D341Med (cell line): ENCODE measurements around the gene TMTC1.

Experiments
- DNase-seq: peaks from one replicate; pipeline ENCODE4 v3.0.0; 2012; ENCODE audit warnings: low spot score

Gene TMTC1

DNA sequence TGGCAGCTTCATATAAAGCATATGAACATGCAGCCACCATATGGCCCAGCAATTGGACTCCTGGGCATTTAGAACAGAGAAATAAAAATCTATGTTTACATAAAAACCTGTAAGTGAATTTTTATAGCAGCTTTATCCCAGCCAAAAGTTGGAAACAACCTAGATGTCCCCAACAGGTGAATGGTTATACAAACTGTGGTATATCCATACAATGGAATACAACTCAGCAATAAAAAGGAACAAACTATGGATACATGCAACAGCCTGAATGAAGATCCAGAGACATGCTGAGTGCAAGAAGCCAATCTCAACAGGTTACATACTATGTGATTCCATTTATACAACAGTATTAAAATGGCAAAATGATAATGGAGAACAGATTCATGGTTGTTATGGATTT lies 3.7 kb downstream of the TMTC1 start:
- no peak for DNase-seq

DNA sequence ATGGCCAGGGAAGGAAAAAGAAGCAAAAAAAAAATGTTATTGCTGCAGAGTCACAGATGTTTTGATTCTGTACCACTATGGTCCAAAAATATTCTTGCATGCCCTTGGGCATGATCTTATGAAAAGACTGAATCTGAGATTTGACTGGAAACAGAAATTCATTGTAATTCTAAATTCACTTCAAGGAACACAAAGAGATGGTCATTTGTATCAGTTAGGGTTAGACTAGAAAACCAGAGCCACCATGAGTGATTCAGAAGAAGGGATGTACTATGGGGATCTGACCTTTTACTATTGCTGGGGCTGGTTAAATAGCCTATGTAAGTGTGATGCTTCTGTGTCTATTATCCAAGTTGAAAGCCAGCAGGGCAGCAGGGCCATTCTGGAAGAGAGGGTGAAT lies 5.2 kb downstream of the TMTC1 start:
- no peak for DNase-seq

GRCh38 chr12:29773076-29773475 lies 10.7 kb downstream of the TMTC1 start:
- DNase-seq = no peak

GRCh38 chr12:29771786-29772185 lies 12.0 kb downstream of the TMTC1 start:
- no peak for DNase-seq

DNA sequence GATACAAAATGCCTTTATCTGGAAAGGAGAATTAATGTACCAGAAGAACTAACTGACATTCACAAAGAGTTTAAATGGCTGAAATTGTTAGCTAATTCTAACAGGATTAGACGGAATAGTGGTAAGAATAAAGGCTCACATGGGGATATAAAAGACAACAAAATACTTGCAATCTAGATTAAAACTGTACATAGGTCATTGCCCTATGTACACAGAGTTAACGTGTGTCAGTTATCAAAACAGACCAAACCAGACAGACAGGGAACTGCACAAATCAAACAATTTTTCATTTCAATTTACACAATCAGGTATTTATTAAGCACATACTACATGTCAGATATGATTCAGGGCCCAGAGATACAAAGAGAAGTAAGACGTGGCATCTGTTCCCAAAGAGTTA lies 12.6 kb downstream of the TMTC1 start:
- no peak for DNase-seq

DNA sequence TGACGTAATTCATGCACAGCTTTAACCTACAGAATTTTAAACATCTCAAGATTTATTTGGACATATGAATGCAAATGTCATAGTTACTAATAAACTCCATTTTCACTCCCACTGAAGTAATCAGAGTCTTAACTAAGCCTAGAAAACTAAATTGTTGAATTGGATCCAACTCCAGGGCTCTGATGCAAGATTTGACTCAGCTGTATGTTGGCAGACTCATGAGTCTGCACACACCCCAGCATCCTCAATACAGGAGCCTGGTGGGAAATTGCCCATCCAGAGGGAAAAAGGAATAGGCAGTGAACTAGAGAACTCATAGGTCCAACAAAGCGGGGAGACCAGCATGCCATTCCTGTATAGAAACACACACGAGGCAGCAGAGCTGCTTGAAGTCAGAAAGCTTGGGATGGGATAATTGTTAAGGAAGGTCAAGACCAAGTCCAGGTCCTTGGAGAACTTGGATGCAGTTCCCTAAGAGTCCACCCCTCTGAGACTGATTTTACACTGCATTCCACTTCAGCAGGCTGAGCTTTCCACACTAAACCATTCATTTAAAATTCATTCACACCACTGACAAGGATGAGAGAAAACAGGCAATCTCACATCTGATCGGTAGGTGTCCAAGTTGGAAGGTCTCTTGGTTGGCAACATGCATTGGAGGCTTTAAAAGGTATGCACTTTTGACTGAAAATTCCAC lies 14.4 kb downstream of the TMTC1 start:
- no peak for DNase-seq

DNA sequence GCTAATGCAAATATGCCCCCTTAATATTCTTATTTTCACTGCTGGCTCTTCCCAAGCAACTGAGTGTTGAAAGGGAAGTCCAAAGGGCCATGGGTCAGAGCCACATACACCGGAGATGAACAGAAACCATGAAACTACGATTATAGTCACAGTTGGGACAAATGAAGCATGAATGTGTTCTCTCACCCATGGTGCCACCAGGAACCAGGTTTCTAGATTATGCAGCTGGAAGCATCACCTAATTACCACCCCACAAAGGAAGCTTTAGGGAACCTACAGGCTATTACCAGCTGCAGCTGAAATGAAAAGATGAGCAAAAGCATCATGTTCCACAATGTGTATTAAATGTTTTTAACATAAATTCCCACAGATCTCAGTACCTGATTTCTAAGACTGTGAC lies 15.4 kb downstream of the TMTC1 start:
- DNase-seq = no peak

- no peak for DNase-seq
These were observed 20.4 kb downstream of the TMTC1 start for GRCh38 chr12:29763301-29763683.

GRCh38 chr12:29762637-29763300 lies 21.0 kb downstream of the TMTC1 start:
- no peak for DNase-seq

DNA sequence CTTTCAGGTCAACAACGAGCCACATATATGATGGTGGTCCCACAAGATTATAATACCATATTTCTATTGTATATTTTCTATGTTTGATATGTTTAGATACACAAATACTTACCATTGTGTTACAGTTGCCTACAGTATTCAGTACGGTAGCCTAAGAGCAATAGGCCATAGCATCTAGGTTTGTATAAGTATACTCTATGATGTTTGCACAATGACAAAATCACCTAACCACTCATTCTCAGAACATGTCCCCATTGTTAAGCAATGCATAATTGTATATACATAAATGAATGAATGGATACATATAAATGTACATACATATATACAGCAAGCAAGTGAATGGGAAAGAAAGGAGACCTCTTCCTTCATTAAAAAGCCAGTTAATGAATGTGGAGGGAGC lies 23.8 kb downstream of the TMTC1 start:
- DNase-seq = no peak

- DNase-seq = no peak
These were observed 26.9 kb downstream of the TMTC1 start for GRCh38 chr12:29756741-29757390.

- no peak for DNase-seq
These were observed 29.2 kb downstream of the TMTC1 start for GRCh38 chr12:29754235-29755189.

DNA sequence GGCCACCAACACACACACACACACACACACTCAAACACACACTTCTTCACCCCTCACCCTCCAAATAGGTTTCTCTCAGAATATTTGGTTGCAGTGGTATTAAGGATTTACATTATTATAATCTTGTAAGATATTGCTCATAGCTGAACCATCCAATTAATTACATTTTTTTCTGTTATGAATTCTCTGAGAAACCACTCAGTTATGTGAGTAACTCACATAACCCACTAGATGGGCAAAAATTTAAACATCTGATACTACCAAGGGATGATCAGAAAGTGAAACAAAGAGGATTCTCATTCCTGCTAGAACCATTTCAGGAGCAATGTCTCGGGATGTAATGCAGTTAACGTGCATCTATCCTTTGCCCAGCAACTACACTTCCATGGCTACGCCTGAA lies 31.6 kb downstream of the TMTC1 start:
- DNase-seq = no peak

DNA sequence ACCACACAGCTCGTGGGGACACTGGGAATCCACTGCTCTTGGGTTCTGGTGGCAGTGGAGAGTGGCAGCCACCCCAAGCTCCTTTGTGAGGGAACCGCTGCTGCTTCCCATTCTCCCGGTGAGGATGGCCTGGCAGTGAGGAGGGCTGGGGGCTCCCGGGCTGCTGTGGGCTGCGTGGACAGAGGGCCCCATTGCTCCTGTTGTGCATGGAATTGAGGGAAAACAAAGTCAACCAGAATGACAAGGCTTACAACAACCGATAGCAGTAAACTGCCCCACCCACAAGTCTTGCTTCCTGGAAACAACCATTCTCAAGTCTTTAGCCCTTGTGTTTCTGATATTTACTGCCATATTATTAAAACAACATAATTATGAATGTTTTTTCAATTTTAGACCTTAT lies 32.1 kb downstream of the TMTC1 start:
- no peak for DNase-seq

GRCh38 chr12:29750928-29751220 lies 32.9 kb downstream of the TMTC1 start:
- DNase-seq = no peak

DNA sequence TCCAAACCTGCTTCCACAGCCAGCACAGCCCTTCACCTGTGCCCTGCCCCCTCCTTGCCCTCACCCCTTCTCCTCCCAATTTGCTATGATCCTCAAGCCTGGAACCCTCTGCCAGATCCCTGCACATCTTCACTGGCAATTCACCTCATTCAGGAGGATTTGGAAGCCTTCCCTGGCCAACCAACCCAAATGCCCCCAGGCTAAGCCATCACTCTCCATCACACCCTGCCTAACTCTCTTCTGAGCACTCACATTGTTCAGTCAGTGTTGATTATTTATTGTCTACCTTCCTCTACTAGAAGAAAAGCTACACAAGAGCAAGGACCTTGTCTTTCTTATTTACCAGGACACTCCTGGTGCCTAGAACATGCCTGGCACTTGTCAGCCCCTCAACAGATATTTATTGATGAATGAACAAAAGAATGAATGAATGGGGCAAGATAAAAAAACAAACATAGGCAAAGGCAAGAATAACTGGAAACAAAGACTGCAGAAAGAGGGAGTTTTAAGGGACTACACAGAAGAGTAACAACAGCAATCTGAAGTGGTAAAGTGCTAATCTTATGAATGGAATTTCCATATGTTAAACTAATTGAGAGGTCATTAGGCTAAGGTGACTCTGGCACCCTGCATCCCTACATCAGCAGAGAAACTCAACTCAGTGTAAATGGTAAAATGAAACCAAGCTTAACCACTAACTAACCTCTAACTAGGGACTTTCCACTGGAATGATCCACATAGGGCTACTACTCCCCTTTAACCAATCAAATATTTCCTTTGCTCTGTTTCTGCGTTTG lies 33.4 kb downstream of the TMTC1 start:
- no peak for DNase-seq

GRCh38 chr12:29744365-29744764 lies 39.4 kb downstream of the TMTC1 start:
- no peak for DNase-seq

DNA sequence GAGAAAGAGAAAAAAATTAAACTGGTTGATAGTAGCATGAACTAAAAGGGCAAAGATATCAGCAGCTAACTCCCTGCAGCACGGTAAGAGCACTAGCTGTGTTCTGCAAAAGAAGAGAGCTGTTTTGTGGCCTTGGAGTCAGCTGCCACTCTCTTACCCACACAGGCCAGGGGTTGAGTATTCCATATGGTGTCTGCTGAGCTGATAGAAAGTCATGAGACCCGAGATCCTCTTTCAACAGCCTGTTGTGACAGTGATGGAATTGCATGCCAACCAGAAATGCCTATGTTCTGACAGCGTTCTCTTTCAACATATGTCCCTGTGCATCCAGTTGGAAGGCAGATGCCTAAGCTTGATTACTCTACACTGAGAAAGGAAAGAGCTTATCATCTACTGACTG lies 39.9 kb downstream of the TMTC1 start:
- DNase-seq = no peak

GRCh38 chr12:29743077-29743476 lies 40.7 kb downstream of the TMTC1 start:
- DNase-seq = no peak

DNA sequence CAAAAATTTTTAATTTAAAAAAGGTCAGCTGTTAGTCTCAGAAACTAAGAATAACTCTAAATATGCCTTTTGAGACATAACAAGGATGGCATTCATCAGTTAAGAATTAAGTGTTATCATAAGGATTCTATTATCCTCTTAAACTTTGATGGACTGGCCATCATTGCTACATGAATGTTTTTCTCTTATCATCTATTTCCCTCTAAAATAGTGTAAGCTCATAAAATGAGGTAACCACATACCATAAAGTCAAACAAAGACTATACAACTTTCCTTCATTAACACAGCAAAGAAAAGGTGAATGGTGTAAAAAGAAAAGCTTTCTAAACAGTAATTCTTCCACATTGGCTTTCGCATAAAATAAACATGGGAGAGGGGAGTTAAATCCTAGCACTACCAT lies 41.1 kb downstream of the TMTC1 start:
- no peak for DNase-seq

GRCh38 chr12:29741342-29742241 lies 42.1 kb downstream of the TMTC1 start:
- no peak for DNase-seq
